Keratinocyte (primary cell): Measurements from ENCODE around the gene MUC5B. TPM values are rescaled to one million over a fixed set of nuclear protein-coding genes. Genes with fewer than 3 reads are reported as not detected.
A peak's percentile ranks its signal among the peaks of the same experiment; 100 is the strongest.

Experiments
- DNase-seq: peaks from one replicate; pipeline ENCODE4 v3.0.0-alpha.2; 2011; ENCODE audit warnings: low read depth, missing footprints, low spot score
- FAIRE-seq: peaks from 2 replicates; lab custom pipeline; 2011; peaks lifted over from hg19 to GRCh38; lab: Jason Lieb, UNC
- H2AFZ ChIP-seq: 2 replicates; pipeline ENCODE4 v1.6.0; 2012; ENCODE audit warnings: low read length, control low read depth, inconsistent platforms; ENCODE audit not compliant: control insufficient read depth
- H3K27ac ChIP-seq: 2 replicates; pipeline ENCODE4 v1.5.1; 2011; ENCODE audit warnings: low read length; ENCODE audit not compliant: control insufficient read depth, insufficient read depth
- H3K27me3 ChIP-seq: 3 replicates; pipeline ENCODE4 v1.6.0; 2011; ENCODE audit warnings: low read length; ENCODE audit not compliant: control insufficient read depth, insufficient read depth; ENCODE audit errors: extremely low read depth
- H3K36me3 ChIP-seq, 2 experiments: 2 replicates in 1 of 2; 3 replicates in 1 of 2; pipeline ENCODE4 v1.5.1; 2011; ENCODE audit warnings: low read length in 2 of 2, mild to moderate bottlenecking in 1 of 2; ENCODE audit not compliant: control insufficient read depth in 2 of 2, insufficient read depth in 2 of 2; ENCODE audit errors: extremely low read depth in 1 of 2
- H3K4me1 ChIP-seq: 3 replicates; pipeline ENCODE4 v1.5.1; 2011; ENCODE audit warnings: low read length; ENCODE audit not compliant: control insufficient read depth, insufficient read depth; ENCODE audit errors: extremely low read depth
- H3K4me2 ChIP-seq: 3 replicates; pipeline ENCODE4 v1.6.0; 2011; ENCODE audit warnings: low read depth, low read length; ENCODE audit not compliant: control insufficient read depth, insufficient read depth; ENCODE audit errors: extremely low read depth
- H3K4me3 ChIP-seq, 3 experiments: fragments of 200-600 bp in 1 of 3; sonication (generic) in 1 of 3; 2 replicates in 2 of 3; 3 replicates in 1 of 3; pipeline ENCODE4 v1.5.1; 2011 to 2016; ENCODE audit warnings: low read length in 3 of 3, mild to moderate bottlenecking in 3 of 3, control low read depth in 2 of 3, inconsistent platforms in 1 of 3, low read depth in 1 of 3, mixed read lengths in 1 of 3, mixed run types in 1 of 3, moderate library complexity in 1 of 3; ENCODE audit not compliant: control insufficient read depth in 2 of 3, insufficient read depth in 2 of 3; ENCODE audit errors: extremely low read depth in 1 of 3
- H3K79me2 ChIP-seq: 2 replicates; pipeline ENCODE4 v1.6.0; 2012; ENCODE audit warnings: low read length; ENCODE audit not compliant: control insufficient read depth, insufficient read depth
- H3K9ac ChIP-seq: 3 replicates; pipeline ENCODE4 v1.6.0; 2011; ENCODE audit warnings: low read length; ENCODE audit not compliant: control insufficient read depth, insufficient read depth; ENCODE audit errors: extremely low read depth
- H3K9me1 ChIP-seq: 3 replicates; pipeline ENCODE4 v1.6.0; 2011; ENCODE audit warnings: low read length; ENCODE audit not compliant: control insufficient read depth, insufficient read depth; ENCODE audit errors: extremely low read depth
- H3K9me3 ChIP-seq: 2 replicates; pipeline ENCODE4 v1.5.1; 2012; ENCODE audit warnings: low read depth, low read length; ENCODE audit not compliant: control insufficient read depth
- H4K20me1 ChIP-seq: 3 replicates; pipeline ENCODE4 v1.6.0; 2011; ENCODE audit warnings: low read length; ENCODE audit not compliant: control insufficient read depth, insufficient read depth; ENCODE audit errors: extremely low read depth
- EZH2 ChIP-seq: IDR thresholded peaks from one replicate; pipeline ENCODE4 v1.6.1; 2012; ENCODE audit warnings: inconsistent platforms, mild to moderate bottlenecking, low read length, moderate library complexity
- dilution Hi-C: fragments of 300-500 bp; cut with MboI; formaldehyde crosslinking; loops from one replicate; pipeline ENCODE4 v1.7.0; 2020; ENCODE audit warnings: low sequenced_read_pairs; ENCODE audit not compliant: extremely low pct_ligation_motif_present
- polyA plus RNA-seq, 5 experiments: library from polyadenylated mRNA; depleted of rRNA in 3 of 5; stranded (reverse) in 3 of 5; stranded (forward) in 1 of 5; unstranded in 1 of 5; fragments of >200 nt; gene quantifications; 1 replicate in 1 of 5; 2 replicates in 3 of 5; 3 replicates in 1 of 5; pipeline versions ENCODE4 v1.2.1 to v1.2.3, GENCODE V29; 2011 to 2012; ENCODE audit warnings: missing spikeins in 2 of 5, low read depth in 1 of 5, low replicate concordance in 1 of 5
- TF ChIP-seq, protein P1 (sequence below), 3 experiments: IDR thresholded peaks in 1 of 3; conservative IDR thresholded peaks in 1 of 3; optimal IDR thresholded peaks in 1 of 3; 2 replicates in 2 of 3; 3 replicates in 1 of 3; pipeline versions ENCODE3 to v1.5.1; 2011; ENCODE audit warnings: low read length in 3 of 3, mild to moderate bottlenecking in 3 of 3, moderate library complexity in 2 of 3, control low read depth in 1 of 3, inconsistent platforms in 1 of 3; ENCODE audit not compliant: insufficient read depth in 2 of 3; ENCODE audit errors: extremely low read depth in 1 of 3

Gene MUC5B
- polyA plus RNA-seq, 1 donor (not counting 4 experiments of a cell fraction or from before 2014, with no cell fraction given) = not detected

DNA sequence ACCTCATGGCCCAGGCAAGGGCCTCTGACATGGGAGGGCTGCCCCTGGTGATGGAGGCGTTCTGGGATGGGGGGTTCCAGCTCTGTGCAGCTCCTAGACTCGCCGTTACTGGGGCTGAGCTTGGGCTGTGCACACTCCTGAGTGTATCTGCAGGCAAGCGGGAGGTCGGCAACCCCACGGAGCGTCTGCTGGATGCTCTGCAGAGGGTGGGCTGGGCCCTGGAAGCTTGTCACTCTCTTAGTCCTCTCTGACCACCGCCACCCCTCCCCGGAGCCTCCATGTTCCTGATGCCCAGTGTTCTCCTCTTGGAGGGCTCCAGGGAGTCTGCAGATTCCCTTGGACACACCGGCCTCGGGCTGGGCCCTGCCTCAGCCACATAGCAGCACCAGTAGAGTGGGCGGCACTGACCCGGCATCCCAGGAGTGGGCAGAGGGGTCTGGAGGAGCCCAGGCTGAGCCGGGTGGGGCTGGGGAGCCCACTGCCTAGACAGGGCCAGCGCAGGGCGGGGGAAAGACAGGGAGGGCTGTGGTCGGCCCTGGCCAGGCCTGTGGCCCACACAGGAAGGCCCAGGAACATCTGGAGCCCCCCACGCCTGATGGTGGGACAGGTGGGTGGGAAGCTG lies 20.6 kb upstream of the MUC5B start:
- Histone ChIP-seq H3K36me3 (no peaks in the 10 kb centered on the region), H3K9ac (no peak overlapping the region), H4K20me1 (no peaks in the 10 kb centered on the region), H3K27ac (no peak overlapping the region), H2AFZ (no peak overlapping the region), H3K9me3 (no peaks in the 10 kb centered on the region), H3K4me3 (no peak overlapping the region), H3K27me3 (peaks cover 30% of the 10 kb centered on the region), H3K4me2 (no peak overlapping the region), H3K79me2 (no peaks in the 10 kb centered on the region), H3K9me1 (no peaks in the 10 kb centered on the region), H3K4me1 (no peaks in the 10 kb centered on the region)
- dilution Hi-C loops = no loop called here
- FAIRE-seq (no peak), DNase-seq (no peak)
- no peak for TF ChIP-seq EZH2
- TF ChIP-seq, protein P1, sequence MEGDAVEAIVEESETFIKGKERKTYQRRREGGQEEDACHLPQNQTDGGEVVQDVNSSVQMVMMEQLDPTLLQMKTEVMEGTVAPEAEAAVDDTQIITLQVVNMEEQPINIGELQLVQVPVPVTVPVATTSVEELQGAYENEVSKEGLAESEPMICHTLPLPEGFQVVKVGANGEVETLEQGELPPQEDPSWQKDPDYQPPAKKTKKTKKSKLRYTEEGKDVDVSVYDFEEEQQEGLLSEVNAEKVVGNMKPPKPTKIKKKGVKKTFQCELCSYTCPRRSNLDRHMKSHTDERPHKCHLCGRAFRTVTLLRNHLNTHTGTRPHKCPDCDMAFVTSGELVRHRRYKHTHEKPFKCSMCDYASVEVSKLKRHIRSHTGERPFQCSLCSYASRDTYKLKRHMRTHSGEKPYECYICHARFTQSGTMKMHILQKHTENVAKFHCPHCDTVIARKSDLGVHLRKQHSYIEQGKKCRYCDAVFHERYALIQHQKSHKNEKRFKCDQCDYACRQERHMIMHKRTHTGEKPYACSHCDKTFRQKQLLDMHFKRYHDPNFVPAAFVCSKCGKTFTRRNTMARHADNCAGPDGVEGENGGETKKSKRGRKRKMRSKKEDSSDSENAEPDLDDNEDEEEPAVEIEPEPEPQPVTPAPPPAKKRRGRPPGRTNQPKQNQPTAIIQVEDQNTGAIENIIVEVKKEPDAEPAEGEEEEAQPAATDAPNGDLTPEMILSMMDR (optimal IDR thresholded peaks at IDR 0.05 in 1 of 3, IDR thresholded peaks at IDR 0.05 in 1 of 3, conservative IDR thresholded peaks at IDR 0.05 in 1 of 3; ENCODE audit: extremely low read depth in 1 of 3, insufficient read depth in 2 of 3, low read length in 3 of 3) = no peak

DNA sequence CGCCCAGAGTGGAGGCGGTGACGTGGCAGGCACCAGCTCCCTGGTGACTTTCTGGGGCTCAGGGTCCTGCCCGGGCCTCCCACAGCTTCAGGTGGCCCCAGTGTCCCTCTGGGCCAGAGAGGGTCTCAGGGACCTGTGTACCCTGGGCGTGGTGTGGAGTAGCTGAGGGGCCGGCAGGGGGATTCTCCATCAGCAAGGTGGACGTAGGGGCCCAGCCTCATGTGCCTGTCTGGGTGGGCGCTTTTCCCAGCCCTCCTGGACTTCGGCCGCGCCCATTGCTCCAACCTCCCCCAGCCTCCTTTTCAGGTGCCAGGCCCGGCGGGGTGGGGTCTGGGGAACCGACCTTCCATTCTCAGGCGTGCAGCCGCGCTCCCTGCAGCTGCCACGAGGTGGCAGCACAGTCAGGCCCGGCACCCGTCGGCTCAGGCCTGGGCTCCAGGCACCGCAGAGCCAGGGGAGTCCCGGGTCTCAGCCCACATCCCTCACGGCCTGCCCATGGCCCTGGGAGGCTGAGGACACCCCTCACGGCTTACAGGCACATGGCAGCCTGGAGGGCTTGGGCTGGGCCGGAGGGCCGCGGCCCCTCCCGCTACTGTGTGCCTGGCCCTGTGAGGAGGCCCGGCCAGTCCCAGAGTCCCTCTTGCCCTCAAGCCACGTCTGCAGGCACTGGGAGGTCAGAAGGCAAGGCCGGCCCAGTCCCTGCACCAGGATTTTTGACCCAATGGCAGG lies 19.9 kb upstream of the MUC5B start:
- TF ChIP-seq, protein P1 (optimal IDR thresholded peaks at IDR 0.05 in 1 of 3, IDR thresholded peaks at IDR 0.05 in 1 of 3, conservative IDR thresholded peaks at IDR 0.05 in 1 of 3; ENCODE audit: extremely low read depth in 1 of 3, insufficient read depth in 2 of 3, low read length in 3 of 3) = peak; percentile 72 to 98 (median 91)
- peak; percentile 6 for TF ChIP-seq EZH2
- Histone ChIP-seq H4K20me1 (no peaks in the 10 kb centered on the region), H3K4me1 (no peaks in the 10 kb centered on the region), H3K4me2 (no peak overlapping the region), H2AFZ (no peak overlapping the region), H3K9me1 (no peaks in the 10 kb centered on the region), H3K27ac (no peak overlapping the region), H3K79me2 (no peaks in the 10 kb centered on the region), H3K36me3 (no peaks in the 10 kb centered on the region), H3K4me3 (no peak overlapping the region), H3K9me3 (no peaks in the 10 kb centered on the region), H3K27me3 (peaks cover 30% of the 10 kb centered on the region), H3K9ac (no peak overlapping the region)
- DNase-seq (no peak), FAIRE-seq (no peak)
- dilution Hi-C loops = no loop called here
